ENCODE measurements around the gene YOD1.

GRCh38 chr1:207079706-207080241 lies 28.8 kb upstream of the YOD1 start:
- TF ChIP-seq CTCF (IDR thresholded peaks at IDR 0.05 in 2 of 3, conservative IDR thresholded peaks at IDR 0.05 in 1 of 3; ENCODE audit: control insufficient read depth in 2 of 3, extremely low read depth in 1 of 3, insufficient read depth in 1 of 3, low read depth in 3 of 3, low read length in 3 of 3) (no peak), TCF7 (IDR thresholded peaks at IDR 0.05; ENCODE audit: borderline replicate concordance) (no peak), ASH2L (IDR thresholded peaks at IDR 0.05; ENCODE audit: borderline replicate concordance, low read depth) (no peak), KDM1A (IDR thresholded peaks at IDR 0.05; ENCODE audit: borderline replicate concordance) (no peak), RCOR1 (conservative IDR thresholded peaks at IDR 0.05; ENCODE audit: low read depth, low read length) (no peak), ZNF274 (IDR thresholded peaks at IDR 0.05; ENCODE audit: insufficient read depth, insufficient read length) (no peak), TCF12 (IDR thresholded peaks at IDR 0.05; ENCODE audit: low read depth, low read length) (no peak), YY1 (IDR thresholded peaks at IDR 0.05; ENCODE audit: low read depth, low read length) (no peak), HDGF (IDR thresholded peaks at IDR 0.05) (no peak), HDAC2 (IDR thresholded peaks at IDR 0.05) (no peak)
